Measurements from ENCODE around the gene TMEM41A.
"Not testable (repeated sequence)": the region's sequence is repeated elsewhere in the genome, so short reads cannot be mapped to it uniquely, and the experiment has no call there.

Gene TMEM41A

GRCh38 chr3:185457376-185457775, 41.5 kb downstream of the TMEM41A start:
- no peak for TF ChIP-seq CTCF (conservative IDR thresholded peaks at IDR 0.05; ENCODE audit: low read length)

GRCh38 chr3:185451432-185451831, 47.4 kb downstream of the TMEM41A start:
- not testable (repeated sequence) for H3K4me3 ChIP-seq (ENCODE audit: low read length); DNase-seq (ENCODE audit: low read depth)

More at GRCh38 chr3:185457376-185457775, 41.5 kb downstream of the TMEM41A start:
- no peak overlapping the region for H3K4me3 ChIP-seq (ENCODE audit: low read length)
- no peak for DNase-seq (ENCODE audit: low read depth)

GRCh38 chr3:185448107-185448506, 50.7 kb downstream of the TMEM41A start:
- no peak for DNase-seq (ENCODE audit: low read depth)
- TF ChIP-seq CTCF (conservative IDR thresholded peaks at IDR 0.05; ENCODE audit: low read length): no peak
- H3K4me3 ChIP-seq (ENCODE audit: low read length): no peak overlapping the region

GRCh38 chr3:185444329-185444728, 54.5 kb downstream of the TMEM41A start:
- no peak overlapping the region for H3K4me3 ChIP-seq (ENCODE audit: low read length)
- TF ChIP-seq CTCF (conservative IDR thresholded peaks at IDR 0.05; ENCODE audit: low read length): no peak
- no peak for DNase-seq (ENCODE audit: low read depth)

GRCh38 chr3:185442031-185442430, 56.8 kb downstream of the TMEM41A start:
- H3K4me3 ChIP-seq (ENCODE audit: low read length): no peak overlapping the region
- TF ChIP-seq CTCF (conservative IDR thresholded peaks at IDR 0.05; ENCODE audit: low read length): no peak
- DNase-seq (ENCODE audit: low read depth): no peak

GRCh38 chr3:185439745-185440466, 58.9 kb downstream of the TMEM41A start:
- H3K4me3 ChIP-seq (ENCODE audit: low read length): no peak overlapping the region
- TF ChIP-seq CTCF (conservative IDR thresholded peaks at IDR 0.05; ENCODE audit: low read length): no peak
- no peak for DNase-seq (ENCODE audit: low read depth)

Data from AG10803 (cell line).